ENCODE results near the gene BDKRB1.
"Not testable (repeated sequence)": the region's sequence is repeated elsewhere in the genome, so short reads cannot be mapped to it uniquely, and the experiment has no call there.

DNA sequence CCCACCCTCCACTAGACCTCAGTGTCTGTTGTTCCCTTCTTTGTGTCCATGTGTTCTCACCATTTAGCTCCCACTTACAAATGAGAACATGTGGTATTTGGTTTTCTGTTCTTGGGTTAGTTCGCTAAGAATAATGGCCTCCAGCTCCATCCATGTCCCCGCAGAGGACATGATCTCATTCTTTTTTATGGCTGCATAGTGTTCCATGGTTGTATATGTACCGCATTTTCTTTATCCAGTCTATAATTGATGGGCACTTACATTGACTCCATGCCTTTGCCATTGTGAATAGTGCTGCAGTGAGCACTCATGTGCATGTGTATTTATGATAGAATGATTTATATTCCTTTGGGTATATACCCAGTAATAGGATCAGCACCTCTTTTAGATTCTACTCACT lies 10.9 kb upstream of the BDKRB1 start:
- TF ChIP-seq EZH2 (IDR thresholded peaks at IDR 0.05; ENCODE audit: insufficient read depth, poor library complexity, severe bottlenecking); EZH2phosphoT487 (IDR thresholded peaks at IDR 0.05; ENCODE audit: insufficient read depth, low read depth): not testable (repeated sequence)

All from GM23248 (cell line).